SJSA1 (cell line): ENCODE measurements around the gene KRT83. TPM values are rescaled to one million over a fixed set of nuclear protein-coding genes. Genes with fewer than 3 reads are reported as not detected.

Experiments
- DNase-seq, 2 experiments: peaks; one replicate each; pipeline ENCODE4 v3.0.0-alpha.2; 2015 to 2020; ENCODE audit warnings: low spot score in 2 of 2, low read depth in 1 of 2
- H3K27ac ChIP-seq: fragments of 250-450 bp; sonication (Bioruptor Pico); 2 replicates; pipeline ENCODE4 v1.5.1; 2020; ENCODE audit warnings: mild to moderate bottlenecking, moderate library complexity
- H3K27me3 ChIP-seq: fragments of 250-450 bp; sonication (Bioruptor Pico); replicated peaks from 2 replicates; pipeline ENCODE4 v1.5.1; 2020; ENCODE audit warnings: mild to moderate bottlenecking, moderate library complexity
- H3K36me3 ChIP-seq: fragments of 250-450 bp; sonication (Bioruptor Pico); 2 replicates; pipeline ENCODE4 v1.5.1; 2020; ENCODE audit warnings: mild to moderate bottlenecking
- H3K4me1 ChIP-seq: fragments of 250-450 bp; sonication (Bioruptor Pico); replicated peaks from 2 replicates; pipeline ENCODE4 v1.6.1; 2021; ENCODE audit warnings: mild to moderate bottlenecking
- H3K4me3 ChIP-seq: fragments of 250-450 bp; sonication (Bioruptor Pico); 2 replicates; pipeline ENCODE4 v1.5.1; 2020; ENCODE audit warnings: mild to moderate bottlenecking
- H3K9me3 ChIP-seq: fragments of 250-450 bp; sonication (Bioruptor Pico); replicated peaks from 2 replicates; pipeline ENCODE4 v1.5.1; 2020; ENCODE audit warnings: mild to moderate bottlenecking
- total RNA-seq: library from RNA; depleted of rRNA; stranded (reverse); fragments of >200 nt; shearing (Covaris generic); gene quantifications from 2 replicates; pipeline ENCODE4 v1.2.3, GENCODE V29; 2014

Gene KRT83
- total RNA-seq, 1 experiment from 2014 or later: not detected

GRCh38 chr12:52359621-52360061 lies 38.4 kb upstream of the KRT83 start:
- Histone ChIP-seq H3K36me3 (no peaks in the 10 kb centered on the region), H3K27ac (no peak overlapping the region), H3K4me3 (no peak overlapping the region), H3K27me3 (no peaks in the 10 kb centered on the region; the same call in 1 of the 2 replicates), H3K9me3 (no peaks in the 10 kb centered on the region), H3K4me1 (no peaks in the 10 kb centered on the region)
- DNase-seq: no peak

- no peaks in the 10 kb centered on the region for H3K4me1 ChIP-seq
- peaks cover under 1% of the 10 kb centered on the region; the same call in 1 of the 2 replicates for H3K27me3 ChIP-seq
- H3K9me3 ChIP-seq: no peaks in the 10 kb centered on the region
- H3K36me3 ChIP-seq: no peaks in the 10 kb centered on the region
- DNase-seq: no peak
- no peak overlapping the region for H3K27ac ChIP-seq
- H3K4me3 ChIP-seq: no peak overlapping the region
Measured at GRCh38 chr12:52358575-52359350, 37.6 kb upstream of the KRT83 start.

- H3K36me3 ChIP-seq: no peaks in the 10 kb centered on the region
- peaks cover 5% of the 10 kb centered on the region; the same call in 1 of the 2 replicates for H3K27me3 ChIP-seq
- DNase-seq: no peak
- no peaks in the 10 kb centered on the region for H3K4me1 ChIP-seq
- no peak overlapping the region for H3K27ac ChIP-seq
- H3K9me3 ChIP-seq: no peaks in the 10 kb centered on the region
- no peak overlapping the region for H3K4me3 ChIP-seq
Measured at GRCh38 chr12:52356762-52357580, 35.8 kb upstream of the KRT83 start.

- peaks cover 8% of the 10 kb centered on the region for H3K27me3 ChIP-seq
- H3K4me1 ChIP-seq: no peaks in the 10 kb centered on the region
- H3K36me3 ChIP-seq: no peaks in the 10 kb centered on the region
- no peak overlapping the region for H3K27ac ChIP-seq
- no peak for DNase-seq
- no peaks in the 10 kb centered on the region for H3K9me3 ChIP-seq
- H3K4me3 ChIP-seq: no peak overlapping the region
Measured at GRCh38 chr12:52356031-52356761, 35.0 kb upstream of the KRT83 start.

- H3K4me3 ChIP-seq: no peak overlapping the region
- no peak for DNase-seq
- H3K27me3 ChIP-seq: peaks cover 9% of the 10 kb centered on the region
- no peaks in the 10 kb centered on the region for H3K9me3 ChIP-seq
- H3K36me3 ChIP-seq: no peaks in the 10 kb centered on the region
- H3K4me1 ChIP-seq: no peaks in the 10 kb centered on the region
- no peak overlapping the region for H3K27ac ChIP-seq
Measured at GRCh38 chr12:52355176-52355575, 34.0 kb upstream of the KRT83 start.

GRCh38 chr12:52354200-52354599 lies 33.0 kb upstream of the KRT83 start:
- Histone ChIP-seq H3K4me1 (no peaks in the 10 kb centered on the region), H3K27ac (no peak overlapping the region), H3K9me3 (no peaks in the 10 kb centered on the region), H3K4me3 (no peak overlapping the region), H3K36me3 (no peaks in the 10 kb centered on the region), H3K27me3 (peaks cover 11% of the 10 kb centered on the region)
- DNase-seq: no peak

- Histone ChIP-seq H3K27ac (no peak overlapping the region), H3K36me3 (no peaks in the 10 kb centered on the region), H3K4me1 (no peaks in the 10 kb centered on the region), H3K27me3 (peaks cover 11% of the 10 kb centered on the region), H3K9me3 (no peaks in the 10 kb centered on the region), H3K4me3 (no peak overlapping the region)
- no peak for DNase-seq
Measured at GRCh38 chr12:52353766-52354165, 32.6 kb upstream of the KRT83 start.

- Histone ChIP-seq H3K4me1 (no peaks in the 10 kb centered on the region), H3K4me3 (no peak overlapping the region), H3K36me3 (no peaks in the 10 kb centered on the region), H3K9me3 (no peaks in the 10 kb centered on the region), H3K27ac (no peak overlapping the region), H3K27me3 (peaks cover 11% of the 10 kb centered on the region)
- DNase-seq: no peak
Measured at GRCh38 chr12:52352951-52353350, 31.8 kb upstream of the KRT83 start.

- Histone ChIP-seq H3K9me3 (no peaks in the 10 kb centered on the region), H3K27me3 (peaks cover 11% of the 10 kb centered on the region), H3K4me3 (no peak overlapping the region), H3K4me1 (no peaks in the 10 kb centered on the region), H3K27ac (no peak overlapping the region), H3K36me3 (no peaks in the 10 kb centered on the region)
- DNase-seq: no peak
Measured at GRCh38 chr12:52351196-52352059, 30.2 kb upstream of the KRT83 start.

- Histone ChIP-seq H3K36me3 (no peaks in the 10 kb centered on the region), H3K9me3 (no peaks in the 10 kb centered on the region), H3K27me3 (peaks cover 11% of the 10 kb centered on the region), H3K27ac (no peak overlapping the region), H3K4me3 (no peak overlapping the region), H3K4me1 (no peaks in the 10 kb centered on the region)
- no peak for DNase-seq
Measured at GRCh38 chr12:52350786-52351185, 29.6 kb upstream of the KRT83 start.

- no peak overlapping the region for H3K27ac ChIP-seq
- peaks cover 11% of the 10 kb centered on the region for H3K27me3 ChIP-seq
- H3K4me1 ChIP-seq: no peaks in the 10 kb centered on the region
- no peak for DNase-seq
- no peaks in the 10 kb centered on the region for H3K9me3 ChIP-seq
- no peaks in the 10 kb centered on the region for H3K36me3 ChIP-seq
- H3K4me3 ChIP-seq: no peak overlapping the region
Measured at GRCh38 chr12:52350021-52350620, 28.9 kb upstream of the KRT83 start.

GRCh38 chr12:52349196-52349595 lies 28.0 kb upstream of the KRT83 start:
- DNase-seq: no peak
- no peaks in the 10 kb centered on the region for H3K9me3 ChIP-seq
- no peak overlapping the region for H3K27ac ChIP-seq
- peaks cover 11% of the 10 kb centered on the region for H3K27me3 ChIP-seq
- H3K4me3 ChIP-seq: no peak overlapping the region
- H3K4me1 ChIP-seq: no peaks in the 10 kb centered on the region
- H3K36me3 ChIP-seq: no peaks in the 10 kb centered on the region
